Parathyroid adenoma (tissue), 2 donors: ENCODE data around the gene PTS.

Source experiments
- H2AFZ ChIP-seq: fragments of 300-600 bp; sonication (generic); one replicate; pipeline ENCODE4 v1.7.0; 2017; ENCODE audit warnings: antibody characterized with exemption, mild to moderate bottlenecking
- H3K27ac ChIP-seq: fragments of 300-600 bp; sonication (generic); one replicate; pipeline ENCODE4 v1.7.0; 2017
- H3K27me3 ChIP-seq: fragments of 300-600 bp; sonication (generic); one replicate; pipeline ENCODE4 v1.7.0; 2017; ENCODE audit warnings: low read length; ENCODE audit not compliant: control insufficient read depth, insufficient read depth
- H3K36me3 ChIP-seq: fragments of 300-600 bp; sonication (generic); one replicate; pipeline ENCODE4 v1.7.0; 2017; ENCODE audit warnings: low read length; ENCODE audit not compliant: control insufficient read depth, insufficient read depth
- H3K4me1 ChIP-seq: fragments of 300-600 bp; sonication (generic); one replicate; pipeline ENCODE4 v1.7.0; 2017; ENCODE audit warnings: control low read depth
- H3K4me2 ChIP-seq: fragments of 300-600 bp; sonication (generic); one replicate; pipeline ENCODE4 v1.7.0; 2017; ENCODE audit warnings: low read length
- H3K4me3 ChIP-seq: fragments of 300-600 bp; sonication (generic); one replicate; pipeline ENCODE4 v1.7.0; 2017; ENCODE audit warnings: low read depth, low read length
- H3K79me2 ChIP-seq: fragments of 300-600 bp; sonication (generic); one replicate; pipeline ENCODE4 v1.7.0; 2017; ENCODE audit warnings: control low read depth
- H3K9ac ChIP-seq: fragments of 300-600 bp; sonication (generic); one replicate; pipeline ENCODE4 v1.7.0; 2017; ENCODE audit warnings: mild to moderate bottlenecking
- H3K9me3 ChIP-seq: fragments of 300-600 bp; sonication (generic); one replicate; pipeline ENCODE4 v1.7.0; 2017; ENCODE audit warnings: low read length; ENCODE audit not compliant: control insufficient read depth
- CTCF ChIP-seq: fragments of 300-600 bp; sonication (generic); IDR thresholded peaks from one replicate; pipeline ENCODE4 v1.7.0; 2017; ENCODE audit warnings: antibody characterized with exemption, mild to moderate bottlenecking
- donor health status: primary hyperparathyroidism.

Gene PTS

GRCh38 chr11:112223121-112223520 is 3.1 kb upstream of the PTS start:
- Histone ChIP-seq H3K27me3 (no peaks in the 10 kb centered on the region), H3K36me3 (no peaks in the 10 kb centered on the region), H3K79me2 (peaks cover 3% of the 10 kb centered on the region), H3K4me2 (no peak overlapping the region), H3K4me3 (no peak overlapping the region), H3K27ac (no peak overlapping the region), H3K9me3 (no peaks in the 10 kb centered on the region), H3K4me1 (no peaks in the 10 kb centered on the region), H2AFZ (no peak overlapping the region), H3K9ac (no peak overlapping the region)
- no peak for TF ChIP-seq CTCF

- Histone ChIP-seq H3K27me3 (no peaks in the 10 kb centered on the region), H3K9ac (no peak overlapping the region), H3K4me2 (no peak overlapping the region), H3K4me1 (no peaks in the 10 kb centered on the region), H3K79me2 (peaks cover 3% of the 10 kb centered on the region), H3K4me3 (no peak overlapping the region), H3K36me3 (no peaks in the 10 kb centered on the region), H3K27ac (no peak overlapping the region), H2AFZ (no peak overlapping the region), H3K9me3 (no peaks in the 10 kb centered on the region)
- no peak for TF ChIP-seq CTCF
Observed at GRCh38 chr11:112223754-112224532, 2.3 kb upstream of the PTS start.

DNA sequence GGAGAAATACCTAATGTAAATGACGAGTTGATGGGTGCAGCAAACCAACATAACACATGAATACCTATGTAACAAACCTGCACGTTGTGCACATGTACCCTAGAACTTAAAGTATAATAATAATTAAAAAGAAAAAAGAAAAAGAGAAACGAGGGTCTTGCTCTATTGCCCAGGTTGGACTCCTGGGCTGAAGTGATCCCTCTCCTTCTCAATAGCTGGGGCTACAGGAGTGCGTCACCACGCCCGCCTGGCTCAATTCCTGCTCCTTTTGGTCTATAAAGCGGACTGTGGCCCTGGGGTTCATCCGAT is 521 bp upstream of the PTS start:
- Histone ChIP-seq H3K4me3 (peak overlapping the region; percentile 83), H3K27ac (peak overlapping the region; percentile 93), H3K36me3 (no peaks in the 10 kb centered on the region), H3K9me3 (no peaks in the 10 kb centered on the region), H3K27me3 (no peaks in the 10 kb centered on the region), H3K9ac (peak overlapping the region; percentile 80), H3K4me2 (peak overlapping the region; percentile 83), H2AFZ (peak overlapping the region; percentile 99), H3K4me1 (no peaks in the 10 kb centered on the region), H3K79me2 (peaks cover 3% of the 10 kb centered on the region)
- no peak for TF ChIP-seq CTCF

- Histone ChIP-seq H3K4me3 (peak overlapping the region; percentile 83), H3K4me2 (peak overlapping the region; percentile 77), H3K27me3 (no peaks in the 10 kb centered on the region), H3K27ac (peak overlapping the region; percentile 93), H3K36me3 (no peaks in the 10 kb centered on the region), H3K9me3 (no peaks in the 10 kb centered on the region), H3K4me1 (no peaks in the 10 kb centered on the region), H2AFZ (peak overlapping the region; percentile 87), H3K9ac (peak overlapping the region; percentile 80), H3K79me2 (peaks cover 3% of the 10 kb centered on the region)
- no peak for TF ChIP-seq CTCF
Observed at GRCh38 chr11:112226831-112227401, 688 bp downstream of the PTS start.

DNA sequence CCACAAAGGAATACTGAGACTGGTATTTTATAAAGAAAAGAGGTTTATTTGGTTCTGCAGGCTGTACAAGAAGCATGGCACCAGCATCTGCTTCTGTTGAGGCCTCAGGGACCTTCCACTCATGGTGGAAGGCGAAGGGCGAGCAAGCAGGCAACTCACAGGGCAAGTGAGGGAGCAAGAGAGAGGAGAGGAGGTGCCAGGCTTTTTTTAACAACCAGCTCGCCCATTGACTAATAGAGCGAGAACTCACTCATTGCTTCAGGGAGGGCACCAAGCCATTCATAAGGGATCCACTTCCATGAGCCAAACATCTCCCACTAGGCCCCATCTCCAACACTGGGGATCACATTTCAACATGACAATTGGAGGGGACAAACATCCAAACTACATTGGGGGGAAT is 1.2 kb downstream of the PTS start:
- H2AFZ ChIP-seq, result no peak overlapping the region
- H3K9me3 ChIP-seq, result no peaks in the 10 kb centered on the region
- no peak overlapping the region for H3K9ac ChIP-seq
- no peaks in the 10 kb centered on the region for H3K27me3 ChIP-seq
- H3K4me3 ChIP-seq, result no peak overlapping the region
- no peak overlapping the region for H3K27ac ChIP-seq
- no peaks in the 10 kb centered on the region for H3K36me3 ChIP-seq
- TF ChIP-seq CTCF, result no peak
- H3K4me1 ChIP-seq, result no peaks in the 10 kb centered on the region
- peaks cover 3% of the 10 kb centered on the region for H3K79me2 ChIP-seq
- no peak overlapping the region for H3K4me2 ChIP-seq
